HG02938 (cell line): Measurements from ENCODE around the gene KLHDC4.

Experiments
- ATAC-seq: cut with Tn5 transposase; IDR thresholded peaks from one replicate; pipeline ENCODE4 v1.9.1; 2021; ENCODE audit warnings: mild to moderate bottlenecking, moderate library complexity; ENCODE audit not compliant: unreplicated experiment

Gene KLHDC4

GRCh38 chr16:87666919-87667318, 98.9 kb downstream of the KLHDC4 start:
- ATAC-seq = no peak

DNA sequence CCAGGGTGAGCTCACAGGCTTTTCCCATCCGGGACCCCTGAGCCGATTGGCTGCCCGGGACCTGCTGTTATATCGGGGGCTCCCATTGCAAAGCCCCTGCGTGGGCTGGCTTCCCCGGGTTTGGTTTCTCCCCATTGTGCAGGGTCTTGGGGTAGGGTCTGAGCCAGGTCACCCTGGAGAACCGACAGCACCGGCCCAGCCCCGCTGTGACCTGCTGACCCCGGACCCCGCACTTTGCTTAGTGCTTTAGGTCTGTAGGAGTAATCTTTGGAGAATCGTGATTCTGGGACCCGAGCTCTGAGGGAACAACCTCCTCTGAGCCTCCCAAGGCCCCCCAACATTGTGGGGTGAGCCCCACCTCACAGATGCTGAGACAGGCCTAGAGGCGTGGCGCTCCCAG, 100.6 kb downstream of the KLHDC4 start:
- ATAC-seq = no peak

- ATAC-seq = no peak
Measured at GRCh38 chr16:87664792-87665191, 101.0 kb downstream of the KLHDC4 start.

- no peak for ATAC-seq
Measured at GRCh38 chr16:87662254-87663204, 103.3 kb downstream of the KLHDC4 start.

DNA sequence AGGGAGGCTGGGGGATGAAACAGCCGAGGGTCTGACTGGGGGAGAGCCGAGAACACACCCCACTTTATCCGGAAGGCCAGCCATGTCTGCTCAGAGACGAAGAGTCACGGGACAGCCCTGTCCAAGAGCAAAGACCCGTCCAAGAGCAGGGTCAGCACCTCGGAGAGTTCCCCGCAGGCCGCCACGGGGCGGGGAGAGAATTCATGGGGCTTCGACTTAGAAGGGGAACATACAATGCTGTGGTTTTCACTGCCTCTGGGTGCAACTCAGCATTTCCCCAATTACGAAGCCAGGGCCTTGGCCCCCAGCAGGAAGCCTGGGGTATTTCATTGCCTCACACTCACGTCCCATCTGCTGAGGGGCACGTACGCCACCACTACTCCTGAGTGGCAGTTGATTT, 104.2 kb downstream of the KLHDC4 start:
- no peak for ATAC-seq

- no peak for ATAC-seq
Measured at GRCh38 chr16:87658564-87659225, 107.1 kb downstream of the KLHDC4 start.
